ENCODE results near the gene AKAIN1.

DNA sequence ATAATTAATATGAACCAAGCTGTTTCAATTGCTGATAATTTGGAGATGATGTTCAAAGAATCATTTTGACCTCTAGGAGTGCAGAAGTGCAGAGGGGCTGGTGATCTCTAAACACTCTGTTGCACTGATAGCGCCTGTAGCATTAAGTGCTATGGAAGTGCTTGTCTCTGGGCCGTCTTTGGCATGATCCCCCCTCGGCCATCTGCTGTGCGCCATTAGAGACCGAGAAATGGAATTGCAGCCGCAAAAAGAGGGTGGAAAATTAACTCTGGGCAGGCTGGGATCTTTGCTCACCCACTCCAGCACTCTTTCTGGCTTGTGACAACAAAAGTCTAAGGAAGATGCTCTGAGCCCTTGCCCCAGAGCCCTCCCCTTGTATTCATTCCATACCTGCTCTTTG is 23.4 kb downstream of the AKAIN1 start:
- TF ChIP-seq EZH2 (IDR thresholded peaks at IDR 0.05; ENCODE audit: low read length, missing control alignments): no peak
- TF ChIP-seq, protein P1, sequence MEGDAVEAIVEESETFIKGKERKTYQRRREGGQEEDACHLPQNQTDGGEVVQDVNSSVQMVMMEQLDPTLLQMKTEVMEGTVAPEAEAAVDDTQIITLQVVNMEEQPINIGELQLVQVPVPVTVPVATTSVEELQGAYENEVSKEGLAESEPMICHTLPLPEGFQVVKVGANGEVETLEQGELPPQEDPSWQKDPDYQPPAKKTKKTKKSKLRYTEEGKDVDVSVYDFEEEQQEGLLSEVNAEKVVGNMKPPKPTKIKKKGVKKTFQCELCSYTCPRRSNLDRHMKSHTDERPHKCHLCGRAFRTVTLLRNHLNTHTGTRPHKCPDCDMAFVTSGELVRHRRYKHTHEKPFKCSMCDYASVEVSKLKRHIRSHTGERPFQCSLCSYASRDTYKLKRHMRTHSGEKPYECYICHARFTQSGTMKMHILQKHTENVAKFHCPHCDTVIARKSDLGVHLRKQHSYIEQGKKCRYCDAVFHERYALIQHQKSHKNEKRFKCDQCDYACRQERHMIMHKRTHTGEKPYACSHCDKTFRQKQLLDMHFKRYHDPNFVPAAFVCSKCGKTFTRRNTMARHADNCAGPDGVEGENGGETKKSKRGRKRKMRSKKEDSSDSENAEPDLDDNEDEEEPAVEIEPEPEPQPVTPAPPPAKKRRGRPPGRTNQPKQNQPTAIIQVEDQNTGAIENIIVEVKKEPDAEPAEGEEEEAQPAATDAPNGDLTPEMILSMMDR (conservative IDR thresholded peaks at IDR 0.05 in 1 of 2, IDR thresholded peaks at IDR 0.05 in 1 of 2; ENCODE audit: low read depth in 1 of 2, low read length in 2 of 2): no peak

Data from fibroblast of lung (primary cell).